Amniotic epithelial cell (primary cell): ENCODE data around the gene PATZ1.
A peak's percentile ranks its signal among the peaks of the same experiment; 100 is the strongest.
"Not testable (repeated sequence)": the region's sequence is repeated elsewhere in the genome, so short reads cannot be mapped to it uniquely, and the experiment has no call there.

Source experiments
- DNase-seq: peaks from one replicate; pipeline ENCODE4 v3.0.0-alpha.2; 2010; ENCODE audit warnings: low read depth

The PATZ1 gene, protein sequence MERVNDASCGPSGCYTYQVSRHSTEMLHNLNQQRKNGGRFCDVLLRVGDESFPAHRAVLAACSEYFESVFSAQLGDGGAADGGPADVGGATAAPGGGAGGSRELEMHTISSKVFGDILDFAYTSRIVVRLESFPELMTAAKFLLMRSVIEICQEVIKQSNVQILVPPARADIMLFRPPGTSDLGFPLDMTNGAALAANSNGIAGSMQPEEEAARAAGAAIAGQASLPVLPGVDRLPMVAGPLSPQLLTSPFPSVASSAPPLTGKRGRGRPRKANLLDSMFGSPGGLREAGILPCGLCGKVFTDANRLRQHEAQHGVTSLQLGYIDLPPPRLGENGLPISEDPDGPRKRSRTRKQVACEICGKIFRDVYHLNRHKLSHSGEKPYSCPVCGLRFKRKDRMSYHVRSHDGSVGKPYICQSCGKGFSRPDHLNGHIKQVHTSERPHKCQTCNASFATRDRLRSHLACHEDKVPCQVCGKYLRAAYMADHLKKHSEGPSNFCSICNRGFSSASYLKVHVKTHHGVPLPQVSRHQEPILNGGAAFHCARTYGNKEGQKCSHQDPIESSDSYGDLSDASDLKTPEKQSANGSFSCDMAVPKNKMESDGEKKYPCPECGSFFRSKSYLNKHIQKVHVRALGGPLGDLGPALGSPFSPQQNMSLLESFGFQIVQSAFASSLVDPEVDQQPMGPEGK

DNA sequence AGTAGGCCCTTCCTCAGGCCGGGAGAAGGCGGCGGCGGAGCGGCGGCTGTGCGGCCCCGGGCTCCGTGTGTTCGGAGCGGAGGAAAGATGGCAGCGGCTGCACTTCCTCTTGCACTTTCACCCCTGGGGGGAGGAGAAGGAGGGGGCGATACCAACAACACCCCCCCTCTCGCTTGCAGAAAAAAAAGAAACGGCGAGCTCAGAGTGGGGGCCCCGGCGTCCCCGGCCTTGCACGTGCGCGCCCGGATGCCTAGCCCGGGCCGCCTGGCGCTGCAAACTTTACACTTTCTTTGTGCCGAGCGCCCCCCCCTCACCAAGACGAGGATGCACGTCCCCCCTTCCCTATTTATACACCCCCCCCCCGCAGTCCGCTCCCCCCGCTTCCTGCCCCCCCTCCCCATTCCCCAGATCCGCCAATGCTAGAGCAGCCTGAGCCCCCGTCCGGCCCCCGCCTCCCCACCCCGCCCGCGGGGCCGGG, at the start of gene PATZ1:
Gene PATZ1 (minus strand): TSS at position 92 of the 478 bp plus-strand sequence. CDS start 744 bp downstream, outside the sequence.
- peak; percentile 77 for DNase-seq

DNA sequence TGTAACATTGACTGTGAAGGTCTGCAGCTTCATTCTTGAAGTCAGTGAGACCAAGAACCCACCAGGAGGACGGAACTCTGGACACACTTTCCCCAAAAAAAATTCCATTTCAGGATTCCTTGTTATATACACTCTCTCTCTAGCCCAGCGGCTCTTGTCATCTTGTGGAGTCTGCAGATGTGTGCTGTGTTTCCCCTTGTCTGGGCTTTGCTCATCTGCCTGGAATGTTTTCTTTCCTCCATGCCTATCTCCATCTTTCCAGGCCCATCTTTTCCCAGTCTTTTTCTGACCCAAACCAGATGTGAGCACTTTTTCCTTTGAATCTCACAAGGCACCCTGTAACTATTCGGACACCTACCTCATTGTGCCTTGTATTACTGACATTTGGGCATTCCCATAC, 48.2 kb upstream of the PATZ1 start:
- DNase-seq: no peak

DNA sequence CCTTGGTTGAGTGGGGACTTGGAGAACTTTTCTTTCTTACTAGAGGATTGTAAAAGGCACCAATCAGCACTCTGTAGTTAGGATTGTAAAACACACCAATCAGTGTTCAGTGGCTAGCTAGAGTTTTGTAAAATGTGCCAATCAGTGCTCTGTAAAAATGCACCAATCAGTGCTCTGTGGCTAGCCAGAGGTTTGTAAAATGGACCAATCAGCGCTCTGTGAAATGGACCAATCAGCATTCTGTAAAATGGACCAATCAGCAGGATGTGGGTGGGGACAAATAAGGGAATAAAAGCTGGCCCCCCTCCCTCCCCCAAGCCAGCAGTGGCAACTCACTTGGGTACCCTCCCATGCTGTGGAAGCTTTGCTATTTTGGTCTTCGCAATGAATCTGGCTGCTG, 47.7 kb upstream of the PATZ1 start:
- no peak for DNase-seq

DNA sequence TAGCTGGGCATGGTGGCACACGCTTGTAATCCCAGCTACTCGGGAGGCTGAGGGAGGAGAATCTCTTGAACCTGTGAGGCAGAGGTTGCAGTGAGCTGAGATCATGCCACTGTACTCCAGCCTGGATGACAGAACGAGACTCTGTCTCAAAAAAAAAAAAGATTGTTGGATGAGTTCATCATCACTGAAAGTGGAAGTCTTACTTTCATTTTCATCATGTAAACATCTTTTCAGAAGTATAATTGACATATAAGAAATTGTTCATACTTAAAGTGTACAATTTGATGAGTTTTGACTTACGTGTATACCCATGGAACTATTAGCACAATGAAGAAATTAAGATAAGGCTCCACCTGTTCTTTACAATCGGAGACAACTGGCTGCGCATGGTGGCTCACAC, 32.5 kb upstream of the PATZ1 start:
- not testable (repeated sequence) for DNase-seq

DNA sequence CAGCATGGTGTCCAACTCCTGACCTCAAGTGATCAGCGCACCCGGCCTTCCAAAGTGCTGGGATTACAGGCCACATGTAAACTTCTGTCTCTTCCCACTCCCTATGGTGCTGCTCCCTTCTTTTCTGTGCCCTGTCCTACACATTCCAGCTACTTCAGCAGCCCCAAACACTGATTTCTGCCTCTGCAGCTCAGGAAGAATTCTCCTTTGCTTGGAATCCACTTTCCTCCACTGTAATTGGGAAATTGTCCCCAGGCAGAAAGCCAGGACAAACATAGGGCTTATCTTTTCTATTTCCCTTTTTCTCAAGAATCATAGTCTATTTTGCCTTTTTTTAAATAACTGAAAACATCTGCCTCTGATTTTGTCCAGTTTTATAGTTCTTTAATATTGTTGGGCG, 32.0 kb upstream of the PATZ1 start:
- DNase-seq: no peak

DNA sequence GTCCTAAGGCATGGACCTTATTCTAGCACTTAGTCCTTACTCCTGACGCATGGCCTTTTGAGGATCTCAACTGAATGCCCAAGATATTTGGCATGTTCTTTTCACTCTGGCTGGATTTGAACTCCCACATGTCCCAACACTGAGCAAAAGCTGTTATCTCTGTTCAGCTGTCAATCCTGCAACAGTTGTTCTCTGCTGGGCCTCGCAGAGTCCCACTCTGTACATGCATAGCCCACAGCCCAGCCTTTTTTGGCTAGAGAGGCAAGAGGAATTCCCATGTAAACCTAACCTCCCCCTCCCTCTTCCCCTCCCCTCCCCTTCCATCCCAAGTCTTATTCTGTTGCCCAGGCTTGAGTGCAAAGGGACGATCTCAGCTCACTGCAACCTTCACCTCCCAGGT, 31.5 kb upstream of the PATZ1 start:
- DNase-seq: no peak

DNA sequence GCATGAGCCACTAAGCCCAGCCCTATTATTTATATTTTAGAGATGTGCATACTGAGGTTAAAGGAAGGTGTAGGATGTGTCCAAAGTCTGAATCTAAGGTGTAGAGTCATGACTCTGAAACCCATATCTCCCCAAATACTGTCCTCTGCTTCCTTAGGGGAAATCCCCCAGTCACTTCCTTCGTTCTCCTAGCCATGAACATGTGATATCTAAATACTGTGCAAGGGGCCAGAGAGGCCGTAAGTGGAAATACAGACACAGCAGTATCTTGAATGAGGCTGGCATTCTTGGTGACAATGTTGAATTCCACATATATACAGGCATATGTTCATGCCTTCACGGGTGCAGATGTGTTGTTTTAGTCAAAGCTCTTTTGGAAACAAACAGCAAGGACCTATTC, 21.3 kb upstream of the PATZ1 start:
- DNase-seq: no peak

DNA sequence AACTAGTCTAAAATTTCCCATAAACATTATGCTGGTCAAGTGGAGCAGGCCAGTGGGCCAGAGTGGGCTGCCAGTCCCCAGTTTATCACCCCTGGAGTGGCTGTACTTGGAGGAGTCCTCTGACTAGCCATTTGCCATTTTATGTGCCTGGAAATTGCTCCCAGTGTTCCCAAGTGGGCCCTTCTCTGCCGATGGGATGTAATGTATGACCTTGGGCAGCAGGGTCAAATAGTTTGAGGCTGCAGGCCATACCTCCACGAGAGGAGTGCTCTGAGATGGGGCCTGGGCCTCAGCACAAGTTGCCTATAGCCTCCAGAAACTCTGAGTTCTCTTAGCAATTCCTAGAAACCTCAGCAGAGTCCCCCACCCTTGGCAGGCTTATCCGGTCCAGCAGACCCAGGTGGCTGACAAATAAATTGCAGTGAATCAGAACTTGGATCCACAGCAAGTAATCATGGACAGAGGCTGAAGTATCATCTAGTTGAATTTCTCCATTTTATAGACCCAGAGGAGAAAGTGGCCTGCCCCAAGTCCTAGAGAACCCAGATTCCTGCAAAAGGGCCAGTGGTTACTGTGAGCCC, 17.8 kb upstream of the PATZ1 start:
- DNase-seq: no peak

DNA sequence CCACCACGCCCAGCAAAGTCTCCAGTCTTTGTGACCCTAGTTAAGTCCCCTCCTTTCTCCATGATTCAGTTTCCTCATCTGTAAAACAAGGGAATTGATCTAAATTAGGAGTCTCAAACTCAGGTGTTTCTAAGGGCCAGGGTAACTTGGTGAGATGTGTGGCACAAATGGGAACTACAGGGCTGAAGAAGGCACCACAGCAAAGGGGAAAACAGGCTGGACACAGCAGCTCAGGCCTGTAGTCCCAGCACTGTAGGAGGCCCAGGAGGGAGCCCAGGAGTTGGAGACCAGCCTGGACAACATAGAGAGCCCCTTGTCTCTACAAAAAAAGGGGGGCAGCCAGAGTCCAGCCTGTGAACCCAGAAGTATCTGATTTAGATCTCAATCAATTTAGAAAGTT, 15.6 kb upstream of the PATZ1 start:
- DNase-seq: no peak

DNA sequence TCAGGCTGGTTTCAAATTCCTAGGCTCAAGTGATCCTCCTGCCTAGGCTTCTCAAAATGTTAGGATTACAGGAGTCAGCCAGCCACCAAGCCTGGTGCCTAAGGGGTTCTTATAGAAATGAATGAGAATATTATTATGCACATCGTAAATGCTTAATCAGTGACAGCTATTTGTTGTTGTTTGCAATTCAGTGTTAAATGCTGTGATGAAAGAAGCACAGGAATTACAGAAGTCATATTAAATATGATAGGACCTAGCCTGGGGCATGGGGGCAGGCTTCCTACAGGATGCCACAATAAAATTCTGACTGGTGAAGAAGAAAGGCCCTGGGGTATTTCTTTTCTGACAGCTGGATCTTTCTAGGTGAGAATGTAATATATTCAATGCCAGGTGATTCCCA, 13.9 kb upstream of the PATZ1 start:
- no peak for DNase-seq

DNA sequence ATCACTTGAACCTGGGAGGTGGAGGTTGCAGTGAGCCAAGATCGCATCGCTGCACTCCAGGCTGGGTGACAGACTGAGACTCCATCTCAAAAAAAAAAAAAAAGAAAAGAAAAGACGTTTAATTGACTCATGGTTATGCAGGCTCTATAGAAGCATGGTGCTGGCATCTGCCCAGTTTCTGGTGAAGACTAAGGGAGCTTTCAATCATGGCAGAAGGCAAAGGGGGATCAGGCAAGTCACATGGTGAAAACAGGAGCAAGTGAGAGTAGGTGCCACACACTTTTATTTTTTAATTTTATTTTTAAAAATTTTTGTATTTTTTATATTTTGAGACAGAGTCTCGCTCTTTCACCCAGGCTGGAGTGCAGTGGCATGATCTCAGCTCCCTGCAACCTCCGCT, 8.4 kb upstream of the PATZ1 start:
- no peak for DNase-seq

DNA sequence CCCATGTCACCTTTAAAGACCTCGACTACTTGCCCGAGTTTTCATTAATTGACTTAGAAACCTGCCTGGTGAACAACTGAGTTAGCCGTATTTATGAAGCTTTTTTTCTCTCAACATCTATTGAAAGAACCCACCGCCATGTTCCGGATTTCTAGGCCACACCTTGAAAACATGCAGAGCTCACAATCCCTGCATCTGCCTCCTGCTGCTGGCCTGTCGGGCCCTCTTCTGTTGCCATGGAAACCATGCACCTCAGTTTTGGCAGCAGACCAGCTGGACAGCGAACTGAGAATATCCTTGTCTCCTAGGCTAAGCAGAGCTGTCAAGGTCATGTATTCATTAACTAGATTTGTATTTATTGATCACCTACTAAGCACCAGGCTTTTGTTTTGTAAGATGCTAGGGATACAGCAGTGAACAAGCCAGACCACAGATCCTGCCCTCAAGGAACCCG, 4.3 kb upstream of the PATZ1 start:
- peak; percentile 52 for DNase-seq

DNA sequence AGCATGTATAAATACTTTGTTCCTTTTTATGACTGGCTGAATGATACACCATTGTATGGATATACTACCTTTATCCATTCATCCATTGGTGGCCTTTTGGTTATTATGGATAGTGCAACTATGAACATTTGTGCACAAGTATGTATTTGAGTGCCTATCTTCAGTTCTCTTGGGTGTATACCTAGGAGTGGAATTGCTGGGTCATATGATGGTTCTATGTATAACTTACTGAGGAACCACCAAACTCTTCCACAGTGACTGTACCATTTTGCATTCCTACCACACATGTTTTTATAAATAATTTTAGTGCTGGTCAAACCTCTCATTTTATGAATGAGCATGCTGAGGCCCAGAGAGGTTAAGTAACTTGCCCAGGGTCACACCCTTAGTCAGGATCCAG, 3.8 kb upstream of the PATZ1 start:
- no peak for DNase-seq

DNA sequence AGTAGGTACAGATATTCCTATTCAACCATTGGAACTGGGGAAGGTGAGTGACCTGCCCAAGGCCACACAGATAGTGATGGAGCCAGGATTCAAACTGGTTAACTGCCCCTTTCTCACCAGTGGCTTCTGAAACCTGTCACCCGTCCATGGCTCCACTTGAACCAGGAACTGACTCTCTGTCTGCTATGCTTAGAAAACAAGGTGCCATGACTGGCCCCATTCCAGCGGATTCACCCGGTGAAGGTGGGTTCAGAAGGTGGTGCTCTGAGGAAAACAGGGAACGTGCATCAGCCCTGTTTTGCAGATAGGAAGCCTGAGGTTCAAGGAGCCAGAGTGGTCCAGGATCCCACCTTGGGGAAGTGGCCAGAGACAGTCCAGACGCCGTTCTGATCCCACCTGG, 2.6 kb upstream of the PATZ1 start:
- DNase-seq: no peak

DNA sequence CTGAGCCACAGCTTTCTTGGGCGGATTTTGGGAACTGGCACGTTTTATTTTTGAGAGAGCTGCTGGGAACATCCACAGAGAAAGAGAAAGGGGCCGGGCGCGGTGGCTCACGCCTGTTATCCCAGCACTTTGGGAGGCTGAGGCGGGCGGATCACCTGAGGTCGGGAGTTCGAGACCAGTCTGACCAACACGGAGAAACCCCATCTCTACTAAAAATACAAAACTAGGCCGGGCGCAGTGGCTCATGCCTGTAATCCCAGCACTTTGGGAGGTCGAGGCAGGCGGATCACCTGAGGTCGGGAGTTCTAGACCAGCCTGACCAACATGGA, 1.8 kb upstream of the PATZ1 start:
- not testable (repeated sequence) for DNase-seq

DNA sequence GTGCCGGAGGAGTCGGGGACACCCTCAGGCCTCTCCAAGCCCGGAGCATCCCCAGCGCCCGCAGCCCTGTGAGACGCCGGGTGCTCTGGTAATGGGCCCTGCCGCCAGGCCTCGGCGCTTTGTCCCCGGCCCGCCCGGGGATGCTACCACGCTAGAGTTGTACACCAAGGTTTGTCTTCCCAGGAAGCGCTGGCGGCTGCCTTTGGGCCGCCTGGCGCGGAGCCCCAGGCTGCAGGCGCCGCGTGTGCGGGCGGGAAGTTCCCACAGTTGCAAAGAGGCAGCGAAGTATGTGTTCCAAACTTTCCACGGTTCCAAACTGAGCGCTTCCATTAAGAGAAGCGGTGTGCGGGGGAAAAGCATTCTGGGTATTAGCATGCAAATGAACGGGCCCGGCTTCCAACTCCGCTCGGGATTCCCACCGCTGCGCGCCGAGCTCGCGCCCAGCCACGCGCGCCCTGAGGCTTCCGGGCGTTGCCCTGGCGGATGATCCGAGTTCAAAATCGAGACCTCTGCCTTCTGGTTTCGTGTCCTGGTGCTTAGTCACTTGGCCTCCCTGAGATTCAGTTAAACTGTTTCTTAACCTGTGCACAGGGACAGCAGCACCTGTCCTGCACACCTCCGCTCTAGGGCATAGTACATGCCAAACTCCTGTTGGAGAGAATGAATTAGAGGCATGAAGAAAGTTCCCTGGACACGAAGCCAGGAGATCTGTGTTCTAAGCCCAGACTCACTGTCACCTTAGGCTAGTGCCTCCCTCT, 1.3 kb upstream of the PATZ1 start:
- peak; percentile 71 for DNase-seq

DNA sequence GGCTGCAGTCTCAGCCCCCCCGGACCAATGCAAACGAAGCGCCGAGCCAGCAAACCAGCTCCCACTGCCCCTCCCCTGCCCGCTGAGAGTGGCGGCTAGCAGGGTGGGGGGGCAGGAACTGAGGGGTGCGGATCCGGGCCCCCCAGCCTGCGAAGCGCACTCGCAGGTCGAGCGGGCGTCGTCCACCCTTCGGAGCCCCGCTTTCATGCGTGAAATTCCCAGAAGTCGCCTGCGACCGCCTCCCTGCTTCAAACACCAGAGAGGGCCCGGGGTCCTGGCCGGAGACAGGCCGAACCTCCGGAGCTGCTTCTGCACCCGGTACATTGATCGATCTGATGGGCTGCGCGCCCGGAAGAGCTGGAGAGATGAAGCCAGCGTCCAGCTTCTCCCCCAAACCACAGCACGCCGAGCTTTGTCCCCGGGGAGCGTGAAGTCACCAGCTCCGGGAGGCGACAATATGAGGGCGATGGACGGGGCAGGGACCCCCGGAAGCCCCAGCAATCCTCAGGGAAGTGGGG, 646 bp upstream of the PATZ1 start:
- no peak for DNase-seq

DNA sequence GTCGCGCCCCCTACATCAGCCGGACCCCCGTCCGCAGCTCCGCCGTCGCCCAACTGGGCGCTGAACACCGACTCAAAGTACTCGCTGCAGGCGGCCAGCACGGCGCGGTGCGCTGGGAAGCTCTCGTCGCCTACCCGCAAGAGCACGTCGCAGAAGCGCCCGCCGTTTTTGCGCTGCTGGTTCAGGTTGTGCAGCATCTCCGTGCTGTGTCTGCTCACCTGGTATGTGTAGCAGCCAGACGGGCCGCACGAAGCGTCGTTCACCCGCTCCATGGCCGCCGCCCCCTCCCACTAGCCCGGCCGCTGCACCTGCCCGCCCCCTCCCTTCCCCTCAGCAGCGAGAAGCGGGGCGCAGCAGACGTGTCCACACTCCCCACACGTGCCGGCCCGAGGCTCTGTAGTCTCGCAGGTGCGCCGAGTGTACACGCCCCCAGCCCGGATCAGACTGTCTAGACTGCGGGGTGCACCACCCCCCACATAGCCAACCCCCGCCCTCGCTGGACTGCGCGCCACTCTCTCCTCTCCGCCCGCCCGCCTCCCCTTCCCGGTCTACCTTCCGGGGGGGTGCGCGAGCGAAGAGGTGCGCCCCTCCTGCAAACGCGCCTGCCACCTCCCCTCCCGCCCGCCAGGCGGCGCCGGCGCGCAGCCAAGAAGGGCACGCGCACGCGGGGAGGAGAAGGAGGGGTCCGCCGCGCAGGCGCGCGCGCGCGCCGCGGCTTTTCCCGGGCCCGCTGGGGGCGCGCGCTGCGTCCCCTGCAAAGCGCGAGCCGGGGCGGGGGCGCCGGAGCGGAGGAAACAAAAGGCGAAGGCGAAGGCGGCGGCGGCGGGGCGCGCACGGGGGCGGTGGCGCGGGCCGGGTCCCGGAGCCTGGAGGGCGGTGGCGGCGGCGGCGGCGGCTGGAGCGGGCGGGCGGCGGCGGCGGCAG, 553 bp downstream of the PATZ1 start:
- peak; percentile 80 for DNase-seq

DNA sequence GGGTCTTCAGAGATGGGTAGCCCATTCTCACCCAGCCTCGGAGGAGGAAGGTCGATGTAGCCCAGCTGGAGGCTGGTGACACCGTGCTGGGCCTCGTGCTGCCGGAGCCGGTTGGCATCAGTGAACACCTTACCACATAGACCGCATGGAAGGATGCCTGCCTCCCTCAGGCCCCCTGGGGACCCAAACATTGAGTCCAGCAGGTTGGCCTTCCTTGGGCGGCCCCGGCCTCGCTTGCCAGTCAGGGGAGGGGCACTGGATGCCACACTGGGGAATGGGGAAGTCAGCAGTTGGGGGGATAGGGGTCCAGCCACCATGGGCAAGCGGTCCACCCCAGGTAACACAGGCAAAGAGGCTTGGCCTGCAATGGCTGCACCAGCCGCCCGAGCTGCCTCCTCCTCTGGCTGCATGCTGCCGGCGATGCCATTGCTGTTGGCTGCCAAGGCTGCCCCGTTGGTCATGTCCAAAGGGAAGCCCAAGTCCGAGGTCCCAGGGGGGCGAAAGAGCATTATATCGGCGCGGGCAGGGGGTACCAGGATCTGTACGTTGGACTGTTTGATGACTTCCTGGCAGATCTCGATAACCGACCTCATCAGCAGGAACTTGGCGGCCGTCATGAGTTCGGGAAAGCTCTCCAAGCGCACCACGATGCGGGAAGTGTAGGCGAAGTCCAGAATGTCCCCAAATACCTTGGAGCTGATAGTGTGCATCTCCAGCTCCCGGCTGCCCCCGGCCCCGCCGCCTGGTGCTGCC, 1.4 kb downstream of the PATZ1 start:
- no peak for DNase-seq

DNA sequence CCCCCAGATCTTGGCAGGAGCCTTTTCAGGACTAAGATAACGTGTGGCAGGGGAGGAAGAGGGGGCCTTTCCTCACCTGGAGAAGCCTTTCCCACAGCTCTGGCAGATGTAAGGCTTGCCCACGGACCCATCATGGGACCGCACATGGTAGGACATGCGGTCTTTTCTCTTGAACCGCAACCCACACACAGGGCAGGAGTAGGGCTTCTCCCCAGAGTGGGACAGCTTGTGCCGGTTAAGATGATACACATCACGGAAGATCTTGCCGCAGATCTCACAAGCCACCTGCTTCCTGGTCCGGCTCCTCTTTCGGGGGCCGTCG, 1.9 kb downstream of the PATZ1 start:
- no peak for DNase-seq
